ENCODE data around the gene GATA5.

Gene GATA5

GRCh38 chr20:62451156-62451767, 24.5 kb downstream of the GATA5 start:
- DNase-seq (ENCODE audit: low read depth): no peak
- TF ChIP-seq, protein P1, sequence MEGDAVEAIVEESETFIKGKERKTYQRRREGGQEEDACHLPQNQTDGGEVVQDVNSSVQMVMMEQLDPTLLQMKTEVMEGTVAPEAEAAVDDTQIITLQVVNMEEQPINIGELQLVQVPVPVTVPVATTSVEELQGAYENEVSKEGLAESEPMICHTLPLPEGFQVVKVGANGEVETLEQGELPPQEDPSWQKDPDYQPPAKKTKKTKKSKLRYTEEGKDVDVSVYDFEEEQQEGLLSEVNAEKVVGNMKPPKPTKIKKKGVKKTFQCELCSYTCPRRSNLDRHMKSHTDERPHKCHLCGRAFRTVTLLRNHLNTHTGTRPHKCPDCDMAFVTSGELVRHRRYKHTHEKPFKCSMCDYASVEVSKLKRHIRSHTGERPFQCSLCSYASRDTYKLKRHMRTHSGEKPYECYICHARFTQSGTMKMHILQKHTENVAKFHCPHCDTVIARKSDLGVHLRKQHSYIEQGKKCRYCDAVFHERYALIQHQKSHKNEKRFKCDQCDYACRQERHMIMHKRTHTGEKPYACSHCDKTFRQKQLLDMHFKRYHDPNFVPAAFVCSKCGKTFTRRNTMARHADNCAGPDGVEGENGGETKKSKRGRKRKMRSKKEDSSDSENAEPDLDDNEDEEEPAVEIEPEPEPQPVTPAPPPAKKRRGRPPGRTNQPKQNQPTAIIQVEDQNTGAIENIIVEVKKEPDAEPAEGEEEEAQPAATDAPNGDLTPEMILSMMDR (IDR thresholded peaks at IDR 0.05; ENCODE audit: control insufficient read depth, extremely low read depth, insufficient read depth): no peak
- no peak overlapping the region for H3K4me3 ChIP-seq (ENCODE audit: low read depth, low read length)

GRCh38 chr20:62449951-62450691, 25.7 kb downstream of the GATA5 start:
- no peak overlapping the region for H3K4me3 ChIP-seq (ENCODE audit: low read depth, low read length)
- no peak for DNase-seq (ENCODE audit: low read depth)
- TF ChIP-seq, protein P1 (IDR thresholded peaks at IDR 0.05; ENCODE audit: control insufficient read depth, extremely low read depth, insufficient read depth): peak; percentile 37

GRCh38 chr20:62448788-62449187, 27.0 kb downstream of the GATA5 start:
- no peak for DNase-seq (ENCODE audit: low read depth)
- H3K4me3 ChIP-seq (ENCODE audit: low read depth, low read length): no peak overlapping the region
- TF ChIP-seq, protein P1 (IDR thresholded peaks at IDR 0.05; ENCODE audit: control insufficient read depth, extremely low read depth, insufficient read depth): no peak

DNA sequence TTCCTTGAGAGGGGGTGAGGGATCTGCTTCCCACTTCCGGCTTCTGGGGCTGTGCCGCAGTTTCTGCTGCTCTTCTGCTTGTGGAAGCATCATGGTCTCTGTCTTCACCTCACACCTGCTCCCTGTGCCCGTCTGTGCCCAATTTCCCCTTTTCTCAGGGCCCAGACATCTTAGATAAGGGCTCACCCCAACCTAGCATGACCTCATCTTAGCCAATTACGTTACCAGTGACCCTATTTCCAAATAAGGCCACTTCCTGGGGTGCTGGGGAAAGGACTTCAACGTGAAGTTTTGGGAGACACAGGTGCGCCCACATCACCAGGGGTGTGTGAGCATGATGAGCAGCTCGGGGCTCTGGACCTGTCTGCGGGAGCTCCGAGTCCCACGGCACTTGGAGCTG, 27.8 kb downstream of the GATA5 start:
- no peak for DNase-seq (ENCODE audit: low read depth)
- H3K4me3 ChIP-seq (ENCODE audit: low read depth, low read length): no peak overlapping the region
- TF ChIP-seq, protein P1 (IDR thresholded peaks at IDR 0.05; ENCODE audit: control insufficient read depth, extremely low read depth, insufficient read depth): no peak

- TF ChIP-seq, protein P1 (IDR thresholded peaks at IDR 0.05; ENCODE audit: control insufficient read depth, extremely low read depth, insufficient read depth): no peak
- H3K4me3 ChIP-seq (ENCODE audit: low read depth, low read length): no peak overlapping the region
- DNase-seq (ENCODE audit: low read depth): no peak
These were observed 28.6 kb downstream of the GATA5 start for GRCh38 chr20:62446888-62447869.

DNA sequence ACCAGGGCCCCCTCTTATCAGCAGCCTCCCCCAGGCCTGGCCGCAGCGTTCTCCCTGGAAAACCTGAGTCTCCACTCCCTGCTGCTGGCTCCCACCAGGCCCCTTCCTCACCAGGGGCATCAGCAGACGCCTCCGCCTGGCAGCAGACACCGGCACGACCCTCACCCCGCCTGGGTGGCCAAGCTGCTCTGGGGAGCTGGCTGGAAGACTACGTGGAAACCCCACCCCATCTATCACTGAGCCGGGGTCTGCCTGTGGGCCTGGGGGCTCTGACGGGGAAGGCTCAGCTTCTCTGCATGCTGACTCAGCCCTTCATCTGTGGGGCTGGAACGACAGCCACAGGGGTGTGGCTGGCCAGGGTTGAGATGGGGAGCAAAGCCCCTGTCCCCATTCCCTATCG, 29.3 kb downstream of the GATA5 start:
- DNase-seq (ENCODE audit: low read depth): no peak
- TF ChIP-seq, protein P1 (IDR thresholded peaks at IDR 0.05; ENCODE audit: control insufficient read depth, extremely low read depth, insufficient read depth): no peak
- H3K4me3 ChIP-seq (ENCODE audit: low read depth, low read length): no peak overlapping the region
